ENCODE results near the gene BNC2.

Gene BNC2

GRCh38 chr9:16387382-16387781 lies 483.1 kb downstream of the BNC2 start:
- DNase-seq, result no peak

GRCh38 chr9:16386827-16387077 lies 483.7 kb downstream of the BNC2 start:
- DNase-seq, result no peak

GRCh38 chr9:16386007-16386826 lies 484.3 kb downstream of the BNC2 start:
- DNase-seq, result no peak

GRCh38 chr9:16385590-16385989 lies 484.9 kb downstream of the BNC2 start:
- DNase-seq, result no peak

- no peak for DNase-seq
Observed at GRCh38 chr9:16384993-16385392, 485.5 kb downstream of the BNC2 start.

GRCh38 chr9:16377311-16377710 lies 493.2 kb downstream of the BNC2 start:
- DNase-seq, result no peak

GRCh38 chr9:16371306-16371705 lies 499.2 kb downstream of the BNC2 start:
- no peak for DNase-seq

GRCh38 chr9:16370647-16371046 lies 499.8 kb downstream of the BNC2 start:
- no peak for DNase-seq

- no peak for DNase-seq
Observed at GRCh38 chr9:16369427-16369826, 501.0 kb downstream of the BNC2 start.

- DNase-seq, result no peak
Observed at GRCh38 chr9:16368237-16369087, 502.0 kb downstream of the BNC2 start.

- no peak for DNase-seq
Observed at GRCh38 chr9:16367605-16368231, 502.8 kb downstream of the BNC2 start.

- no peak for DNase-seq
Observed at GRCh38 chr9:16364347-16364746, 506.1 kb downstream of the BNC2 start.

GRCh38 chr9:16363916-16364315 lies 506.6 kb downstream of the BNC2 start:
- no peak for DNase-seq

GRCh38 chr9:16363073-16363781 lies 507.2 kb downstream of the BNC2 start:
- DNase-seq, result no peak

- no peak for DNase-seq
Observed at GRCh38 chr9:16361939-16362338, 508.5 kb downstream of the BNC2 start.

- no peak for DNase-seq
Observed at GRCh38 chr9:16361118-16361517, 509.4 kb downstream of the BNC2 start.

GRCh38 chr9:16360247-16360646 lies 510.2 kb downstream of the BNC2 start:
- no peak for DNase-seq
